ENCODE data around the gene FGFBP2. TPM values are rescaled to one million over a fixed set of nuclear protein-coding genes. Genes with fewer than 3 reads are reported as not detected.

The FGFBP2 gene
- polyA plus RNA-seq, 3 donors: 0.61 to 1.1 TPM; not detected in 1

- no peak for TF ChIP-seq CTCF (IDR thresholded peaks at IDR 0.05)
- peaks cover 15% of the 10 kb centered on the region for H3K4me1 Mint-ChIP-seq
- Histone ChIP-seq H3K36me3 (replicated peaks in 1 of 2; ENCODE audit: control insufficient read depth in 1 of 2, insufficient read depth in 2 of 2, low read length in 2 of 2) (no peaks in the 10 kb centered on the region), H3K4me3 (replicated peaks in 1 of 3; ENCODE audit: low read depth in 2 of 3, low read length in 3 of 3) (no peak overlapping the region), H3K4me2 (replicated peaks; ENCODE audit: extremely low read depth, low read length, poor library complexity, severe bottlenecking) (no peak overlapping the region), H3K79me2 (ENCODE audit: insufficient read depth, low read length) (no peaks in the 10 kb centered on the region), H3K4me1 (ENCODE audit: control insufficient read depth in 1 of 2, insufficient read depth in 2 of 2, low read length in 2 of 2) (peaks cover 10 to 11% of the 10 kb centered on the region in 2 donors), H3K9me3 (replicated peaks in 1 of 2; ENCODE audit: control insufficient read depth in 1 of 2, insufficient read depth in 1 of 2, low read length in 2 of 2) (no peaks in the 10 kb centered on the region), H2AFZ (ENCODE audit: insufficient read depth, low read depth, low read length, poor library complexity, severe bottlenecking) (peak overlapping the region; percentile 14), H4K20me1 (ENCODE audit: insufficient read depth, low read length) (no peaks in the 10 kb centered on the region), H3K27me3 (ENCODE audit: control insufficient read depth in 2 of 2, insufficient read depth in 2 of 2, low read length in 2 of 2) (no peaks in the 10 kb centered on the region), H3K9ac (ENCODE audit: insufficient read depth, low read length, poor library complexity, severe bottlenecking) (no peak overlapping the region), H3K27ac (ENCODE audit: low read depth in 1 of 2, low read length in 2 of 2) (no peak overlapping the region)
- H3K9me3 Mint-ChIP-seq: no peaks in the 10 kb centered on the region
- intact Hi-C loops (cut with micrococcal nuclease): no loop called here
- no peaks in the 10 kb centered on the region for H3K36me3 Mint-ChIP-seq
- H3K27ac Mint-ChIP-seq: peak overlapping the region in 2 of 7 donors; percentile 19 to 53
- DNase-seq: peak in 1 of 3 donors; percentile 7
- peaks cover 0 to 2% (median 0%) of the 10 kb centered on the region in 3 donors for H3K27me3 Mint-ChIP-seq (ENCODE audit: low read depth in 3 of 3)
- peak overlapping the region in 1 of 2 donors; percentile 44 for H3K4me3 Mint-ChIP-seq
- WGBS (ENCODE audit: insufficient coverage): 60% methylated on average over 1 of the region's 2 CpGs
Observed at GRCh38 chr4:15992167-15992485, 29.2 kb upstream of the FGFBP2 start.

- Histone ChIP-seq H2AFZ (ENCODE audit: insufficient read depth, low read depth, low read length, poor library complexity, severe bottlenecking) (no peak overlapping the region), H3K27ac (ENCODE audit: low read depth in 1 of 2, low read length in 2 of 2) (no peak overlapping the region), H4K20me1 (ENCODE audit: insufficient read depth, low read length) (no peaks in the 10 kb centered on the region), H3K79me2 (ENCODE audit: insufficient read depth, low read length) (no peaks in the 10 kb centered on the region), H3K9me3 (replicated peaks in 1 of 2; ENCODE audit: control insufficient read depth in 1 of 2, insufficient read depth in 1 of 2, low read length in 2 of 2) (no peaks in the 10 kb centered on the region), H3K27me3 (ENCODE audit: control insufficient read depth in 2 of 2, insufficient read depth in 2 of 2, low read length in 2 of 2) (no peaks in the 10 kb centered on the region), H3K4me1 (ENCODE audit: control insufficient read depth in 1 of 2, insufficient read depth in 2 of 2, low read length in 2 of 2) (peaks cover 10 to 11% of the 10 kb centered on the region in 2 donors), H3K4me3 (replicated peaks in 1 of 3; ENCODE audit: low read depth in 2 of 3, low read length in 3 of 3) (no peak overlapping the region), H3K9ac (ENCODE audit: insufficient read depth, low read length, poor library complexity, severe bottlenecking) (no peak overlapping the region), H3K4me2 (replicated peaks; ENCODE audit: extremely low read depth, low read length, poor library complexity, severe bottlenecking) (no peak overlapping the region), H3K36me3 (replicated peaks in 1 of 2; ENCODE audit: control insufficient read depth in 1 of 2, insufficient read depth in 2 of 2, low read length in 2 of 2) (no peaks in the 10 kb centered on the region)
- no peak overlapping the region for H3K4me3 Mint-ChIP-seq
- peak overlapping the region in 2 of 7 donors; percentile 42 to 50 for H3K27ac Mint-ChIP-seq
- H3K27me3 Mint-ChIP-seq (ENCODE audit: low read depth in 3 of 3): no peaks in the 10 kb centered on the region
- H3K9me3 Mint-ChIP-seq: no peaks in the 10 kb centered on the region
- 100% methylated on average over 2 of the region's 12 CpGs for WGBS (ENCODE audit: insufficient coverage)
- no peak for TF ChIP-seq CTCF (IDR thresholded peaks at IDR 0.05)
- no peak for DNase-seq
- intact Hi-C loops (cut with micrococcal nuclease): no loop called here
- H3K4me1 Mint-ChIP-seq: peaks cover 15% of the 10 kb centered on the region
- no peaks in the 10 kb centered on the region for H3K36me3 Mint-ChIP-seq
Observed at GRCh38 chr4:15990570-15991285, 27.8 kb upstream of the FGFBP2 start.

Data from CD14-positive monocyte (primary cell).